ENCODE measurements around the gene GOLGA8G. TPM values are rescaled to one million over a fixed set of nuclear protein-coding genes. Genes with fewer than 3 reads are reported as not detected.
"Not testable (repeated sequence)": the region's sequence is repeated elsewhere in the genome, so short reads cannot be mapped to it uniquely, and the experiment has no call there.

Gene GOLGA8G
- total and polyA plus RNA-seq, 10 of the 15 experiments (the other 5 are each of a cell fraction or from before 2014, with no cell fraction given) = not detected

- no CpG with 5 or more reads among the region's 11 CpGs for WGBS (ENCODE audit: insufficient coverage, insufficient replicate concordance, low lambda C conversion rate, missing lambda C conversion rate)
- H3K4me2 ChIP-seq (ENCODE audit: control insufficient read depth, insufficient read depth); H3K9ac ChIP-seq (ENCODE audit: control insufficient read depth, insufficient read depth, low read length); RAD21 ChIA-PET (ENCODE audit: unreplicated experiment); H3K27ac ChIP-seq (ENCODE audit: control insufficient read depth, insufficient read depth); H3K9me3 ChIP-seq (replicated peaks; ENCODE audit: control insufficient read depth, insufficient read depth, low read length); H3K4me3 ChIP-seq; SMC1A ChIA-PET (ENCODE audit: uncharacterized antibody, unreplicated experiment); H3K36me3 ChIP-seq (ENCODE audit: control insufficient read depth in 2 of 2, insufficient read depth in 2 of 2, low read length in 1 of 2); POLR2A ChIA-PET; H3K27me3 ChIP-seq (replicated peaks in 1 of 2; ENCODE audit: control insufficient read depth in 2 of 2, insufficient read depth in 2 of 2, low read length in 1 of 2); intact Hi-C loops (cut with micrococcal nuclease; ENCODE audit: unreplicated experiment); DNase-seq (ENCODE audit: low read depth, low spot score); BruUV-seq (replicated peaks); CTCF ChIA-PET; H3K79me2 ChIP-seq (ENCODE audit: control insufficient read depth, insufficient read depth, low read length); H4K20me1 ChIP-seq (ENCODE audit: control insufficient read depth, insufficient read depth); ATAC-seq; in situ Hi-C loops (cut with MboI); FAIRE-seq; H3K4me1 ChIP-seq (ENCODE audit: control insufficient read depth, insufficient read depth, low read length); H2AFZ ChIP-seq (ENCODE audit: control insufficient read depth, low read depth, low read length): not testable (repeated sequence)
Measured at GRCh38 chr15:28515208-28515607, 17.6 kb downstream of the GOLGA8G start.

GRCh38 chr15:28514128-28514527 is 18.6 kb downstream of the GOLGA8G start:
- FAIRE-seq; H3K27me3 ChIP-seq (replicated peaks in 1 of 2; ENCODE audit: control insufficient read depth in 2 of 2, insufficient read depth in 2 of 2, low read length in 1 of 2); intact Hi-C loops (cut with micrococcal nuclease; ENCODE audit: unreplicated experiment); H3K4me1 ChIP-seq (ENCODE audit: control insufficient read depth, insufficient read depth, low read length); H3K9me3 ChIP-seq (replicated peaks; ENCODE audit: control insufficient read depth, insufficient read depth, low read length); CTCF ChIA-PET; in situ Hi-C loops (cut with MboI); H3K4me2 ChIP-seq (ENCODE audit: control insufficient read depth, insufficient read depth); SMC1A ChIA-PET (ENCODE audit: uncharacterized antibody, unreplicated experiment); ATAC-seq; H3K4me3 ChIP-seq; H4K20me1 ChIP-seq (ENCODE audit: control insufficient read depth, insufficient read depth); H2AFZ ChIP-seq (ENCODE audit: control insufficient read depth, low read depth, low read length); RAD21 ChIA-PET (ENCODE audit: unreplicated experiment); POLR2A ChIA-PET; H3K79me2 ChIP-seq (ENCODE audit: control insufficient read depth, insufficient read depth, low read length); H3K36me3 ChIP-seq (ENCODE audit: control insufficient read depth in 2 of 2, insufficient read depth in 2 of 2, low read length in 1 of 2); DNase-seq (ENCODE audit: low read depth, low spot score); H3K27ac ChIP-seq (ENCODE audit: control insufficient read depth, insufficient read depth); BruUV-seq (replicated peaks); H3K9ac ChIP-seq (ENCODE audit: control insufficient read depth, insufficient read depth, low read length): not testable (repeated sequence)
- 65% methylated on average over 6 of the region's 22 CpGs for WGBS (ENCODE audit: insufficient coverage, insufficient replicate concordance, low lambda C conversion rate, missing lambda C conversion rate)

GRCh38 chr15:28508217-28508889 is 24.4 kb downstream of the GOLGA8G start:
- POLR2A ChIA-PET; intact Hi-C loops (cut with micrococcal nuclease; ENCODE audit: unreplicated experiment); H2AFZ ChIP-seq (ENCODE audit: control insufficient read depth, low read depth, low read length); H3K4me3 ChIP-seq; in situ Hi-C loops (cut with MboI); H3K79me2 ChIP-seq (ENCODE audit: control insufficient read depth, insufficient read depth, low read length); H3K9me3 ChIP-seq (replicated peaks; ENCODE audit: control insufficient read depth, insufficient read depth, low read length); BruUV-seq (replicated peaks); SMC1A ChIA-PET (ENCODE audit: uncharacterized antibody, unreplicated experiment); H3K4me1 ChIP-seq (ENCODE audit: control insufficient read depth, insufficient read depth, low read length); H3K36me3 ChIP-seq (ENCODE audit: control insufficient read depth in 2 of 2, insufficient read depth in 2 of 2, low read length in 1 of 2); H4K20me1 ChIP-seq (ENCODE audit: control insufficient read depth, insufficient read depth); ATAC-seq; CTCF ChIA-PET; H3K9ac ChIP-seq (ENCODE audit: control insufficient read depth, insufficient read depth, low read length); H3K4me2 ChIP-seq (ENCODE audit: control insufficient read depth, insufficient read depth); H3K27me3 ChIP-seq (replicated peaks in 1 of 2; ENCODE audit: control insufficient read depth in 2 of 2, insufficient read depth in 2 of 2, low read length in 1 of 2); H3K27ac ChIP-seq (ENCODE audit: control insufficient read depth, insufficient read depth); RAD21 ChIA-PET (ENCODE audit: unreplicated experiment); DNase-seq (ENCODE audit: low read depth, low spot score); FAIRE-seq: not testable (repeated sequence)
- WGBS (ENCODE audit: insufficient coverage, insufficient replicate concordance, low lambda C conversion rate, missing lambda C conversion rate) = no CpG with 5 or more reads among the region's 63 CpGs

GRCh38 chr15:28481340-28481739 is 51.4 kb downstream of the GOLGA8G start:
- WGBS (ENCODE audit: insufficient coverage, insufficient replicate concordance, low lambda C conversion rate, missing lambda C conversion rate) = no CpG with 5 or more reads among the region's 3 CpGs
- BruUV-seq (replicated peaks); intact Hi-C loops (cut with micrococcal nuclease; ENCODE audit: unreplicated experiment); H3K9me3 ChIP-seq (replicated peaks; ENCODE audit: control insufficient read depth, insufficient read depth, low read length); H3K4me3 ChIP-seq; ATAC-seq; H2AFZ ChIP-seq (ENCODE audit: control insufficient read depth, low read depth, low read length); RAD21 ChIA-PET (ENCODE audit: unreplicated experiment); H3K27ac ChIP-seq (ENCODE audit: control insufficient read depth, insufficient read depth); FAIRE-seq; H3K27me3 ChIP-seq (replicated peaks in 1 of 2; ENCODE audit: control insufficient read depth in 2 of 2, insufficient read depth in 2 of 2, low read length in 1 of 2); CTCF ChIA-PET; POLR2A ChIA-PET; DNase-seq (ENCODE audit: low read depth, low spot score); H3K79me2 ChIP-seq (ENCODE audit: control insufficient read depth, insufficient read depth, low read length); H3K4me2 ChIP-seq (ENCODE audit: control insufficient read depth, insufficient read depth); H3K36me3 ChIP-seq (ENCODE audit: control insufficient read depth in 2 of 2, insufficient read depth in 2 of 2, low read length in 1 of 2); H3K9ac ChIP-seq (ENCODE audit: control insufficient read depth, insufficient read depth, low read length); H3K4me1 ChIP-seq (ENCODE audit: control insufficient read depth, insufficient read depth, low read length); in situ Hi-C loops (cut with MboI); SMC1A ChIA-PET (ENCODE audit: uncharacterized antibody, unreplicated experiment); H4K20me1 ChIP-seq (ENCODE audit: control insufficient read depth, insufficient read depth): not testable (repeated sequence)

Data from GM12878 (cell line).